PFSK-1 (cell line): ENCODE data around the gene DCC.

Experiments used
- FOXP2 ChIP-seq: optimal IDR thresholded peaks from 2 replicates; pipeline ENCODE3; 2011; ENCODE audit warnings: borderline replicate concordance, control low read depth, inconsistent platforms; ENCODE audit not compliant: insufficient read depth; ENCODE audit errors: extremely low read length, extremely low read depth
- POLR2AphosphoS5 ChIP-seq: IDR thresholded peaks from 2 replicates; pipeline ENCODE4 v1.6.1; 2012; ENCODE audit warnings: low read depth, mild to moderate bottlenecking, control low read depth, low read length, moderate library complexity
- REST ChIP-seq, 2 experiments: IDR thresholded peaks; 2 replicates each; pipeline versions ENCODE4 v1.6.1 to v1.8.0; 2011 to 2012; ENCODE audit warnings: low read depth in 2 of 2, low read length in 2 of 2, control low read depth in 1 of 2, inconsistent platforms in 1 of 2, mild to moderate bottlenecking in 1 of 2, moderate library complexity in 1 of 2; ENCODE audit not compliant: insufficient read depth in 1 of 2
- SIN3A ChIP-seq: IDR thresholded peaks from 2 replicates; pipeline ENCODE4 v1.6.1; 2012; ENCODE audit warnings: mild to moderate bottlenecking, low read length, moderate library complexity, borderline replicate concordance; ENCODE audit not compliant: insufficient read depth
- TAF1 ChIP-seq: IDR thresholded peaks from 2 replicates; pipeline ENCODE4 v1.6.1; 2012; ENCODE audit warnings: low read length, control low read depth, borderline replicate concordance; ENCODE audit not compliant: insufficient read depth

Gene DCC

GRCh38 chr18:53153800-53154199, 813.8 kb downstream of the DCC start:
- no peak for TF ChIP-seq TAF1
- no peak for TF ChIP-seq REST (IDR thresholded peaks at IDR 0.05; ENCODE audit: insufficient read depth in 1 of 2, low read depth in 2 of 2, low read length in 2 of 2)
- no peak for TF ChIP-seq POLR2AphosphoS5
- no peak for TF ChIP-seq SIN3A
- TF ChIP-seq FOXP2: no peak

GRCh38 chr18:53165770-53166169, 825.8 kb downstream of the DCC start:
- TF ChIP-seq SIN3A (no peak), TAF1 (no peak), REST (IDR thresholded peaks at IDR 0.05; ENCODE audit: insufficient read depth in 1 of 2, low read depth in 2 of 2, low read length in 2 of 2) (no peak), FOXP2 (no peak), POLR2AphosphoS5 (no peak)

GRCh38 chr18:53169346-53169745, 829.3 kb downstream of the DCC start:
- TF ChIP-seq TAF1: no peak

GRCh38 chr18:53191634-53192033, 851.6 kb downstream of the DCC start:
- TF ChIP-seq SIN3A (no peak), FOXP2 (no peak), TAF1 (no peak), REST (IDR thresholded peaks at IDR 0.05; ENCODE audit: insufficient read depth in 1 of 2, low read depth in 2 of 2, low read length in 2 of 2) (no peak), POLR2AphosphoS5 (no peak)

GRCh38 chr18:53193870-53194269, 853.9 kb downstream of the DCC start:
- no peak for TF ChIP-seq TAF1
- no peak for TF ChIP-seq SIN3A
- TF ChIP-seq REST (IDR thresholded peaks at IDR 0.05; ENCODE audit: insufficient read depth in 1 of 2, low read depth in 2 of 2, low read length in 2 of 2): no peak
- no peak for TF ChIP-seq FOXP2
- TF ChIP-seq POLR2AphosphoS5: no peak
